H9 (cell line): ENCODE data around the gene ENOSF1. TPM values are rescaled to one million over a fixed set of nuclear protein-coding genes. Genes with fewer than 3 reads are reported as not detected.

Source experiments
- DNase-seq: peaks from one replicate; pipeline ENCODE4 v3.0.0-alpha.2; 2017
- H2AFZ ChIP-seq: one replicate; pipeline ENCODE4 v1.6.1; 2013; ENCODE audit warnings: mild to moderate bottlenecking, low read length, control low read depth, moderate library complexity
- H2AK5ac ChIP-seq: 2 replicates; pipeline ENCODE4 v1.6.1; 2013; ENCODE audit warnings: low read length, control low read depth, mixed read lengths; ENCODE audit not compliant: insufficient read length
- H2BK120ac ChIP-seq: one replicate; pipeline ENCODE4 v1.6.1; 2013; ENCODE audit warnings: low read depth, mild to moderate bottlenecking, low read length, control low read depth, inconsistent platforms; ENCODE audit not compliant: poor library complexity, severe bottlenecking
- H2BK12ac ChIP-seq: 2 replicates; pipeline ENCODE4 v1.6.1; 2013; ENCODE audit warnings: low read length, control low read depth, mixed read lengths, low read depth; ENCODE audit not compliant: insufficient read length
- H2BK15ac ChIP-seq: 2 replicates; pipeline ENCODE4 v1.6.1; 2013; ENCODE audit warnings: low read depth, low read length, control low read depth
- H2BK20ac ChIP-seq: one replicate; pipeline ENCODE4 v1.6.1; 2013; ENCODE audit warnings: low read depth, mild to moderate bottlenecking, low read length, control low read depth, inconsistent platforms; ENCODE audit not compliant: poor library complexity, severe bottlenecking
- H2BK5ac ChIP-seq: 2 replicates; pipeline ENCODE4 v1.6.1; 2013; ENCODE audit warnings: low read length, control low read depth, mixed read lengths; ENCODE audit not compliant: insufficient read length
- H3K14ac ChIP-seq: 2 replicates; pipeline ENCODE4 v1.6.1; 2013; ENCODE audit warnings: low read length, control low read depth; ENCODE audit not compliant: insufficient read depth
- H3K18ac ChIP-seq: 2 replicates; pipeline ENCODE4 v1.6.1; 2013; ENCODE audit warnings: low read depth, mild to moderate bottlenecking, mixed read lengths, low read length, control low read depth; ENCODE audit not compliant: insufficient read length
- H3K23ac ChIP-seq: 2 replicates; pipeline ENCODE4 v1.6.1; 2013; ENCODE audit warnings: low read length, control low read depth, mixed read lengths, low read depth; ENCODE audit not compliant: insufficient read length
- H3K23me2 ChIP-seq: 2 replicates; pipeline ENCODE4 v1.6.1; 2013; ENCODE audit warnings: low read depth, mild to moderate bottlenecking, mixed read lengths, low read length, control low read depth; ENCODE audit not compliant: insufficient read length, poor library complexity, severe bottlenecking
- H3K27ac ChIP-seq: 2 replicates; pipeline ENCODE4 v1.5.1; 2013; ENCODE audit warnings: low read length, control low read depth, mixed read lengths, low read depth; ENCODE audit not compliant: insufficient read length
- H3K27me3 ChIP-seq: 2 replicates; pipeline ENCODE4 v1.6.1; 2013; ENCODE audit warnings: low read length, control low read depth, inconsistent platforms; ENCODE audit not compliant: insufficient read depth
- H3K4ac ChIP-seq: 2 replicates; pipeline ENCODE4 v1.6.1; 2013; ENCODE audit warnings: low read depth, mild to moderate bottlenecking, control low read depth, inconsistent platforms, low read length, moderate library complexity
- H3K4me1 ChIP-seq: 2 replicates; pipeline ENCODE4 v1.6.1; 2013; ENCODE audit warnings: low read length, control low read depth, inconsistent platforms; ENCODE audit not compliant: insufficient read depth
- H3K4me2 ChIP-seq: 2 replicates; pipeline ENCODE4 v1.6.1; 2013; ENCODE audit warnings: low read length, control low read depth, mixed read lengths; ENCODE audit not compliant: insufficient read length, insufficient read depth
- H3K56ac ChIP-seq: 2 replicates; pipeline ENCODE4 v1.6.1; 2013; ENCODE audit warnings: low read depth, mild to moderate bottlenecking, mixed read lengths, low read length, control low read depth; ENCODE audit not compliant: insufficient read length
- H3K79me1 ChIP-seq: 2 replicates; pipeline ENCODE4 v1.6.1; 2013; ENCODE audit warnings: low read depth, mild to moderate bottlenecking, moderate library complexity, low read length, control low read depth, inconsistent platforms; ENCODE audit not compliant: insufficient read depth, poor library complexity, severe bottlenecking
- H3K79me2 ChIP-seq: 2 replicates; pipeline ENCODE4 v1.6.1; 2013; ENCODE audit warnings: low read length, control low read depth, inconsistent platforms; ENCODE audit not compliant: insufficient read depth
- H3K9ac ChIP-seq: 2 replicates; pipeline ENCODE4 v1.6.1; 2013; ENCODE audit warnings: low read length, control low read depth, mixed read lengths; ENCODE audit not compliant: insufficient read length; ENCODE audit errors: extremely low read depth
- H3K9me3 ChIP-seq: one replicate; pipeline ENCODE4 v1.6.1; 2013; ENCODE audit warnings: low read depth, low read length, inconsistent platforms; ENCODE audit not compliant: control insufficient read depth
- H3T11ph ChIP-seq: one replicate; pipeline ENCODE4 v1.6.1; 2013; ENCODE audit warnings: mild to moderate bottlenecking, low read length, control low read depth, inconsistent platforms
- H4K20me1 ChIP-seq: one replicate; pipeline ENCODE4 v1.6.1; 2013; ENCODE audit not compliant: control insufficient read depth, insufficient read length, insufficient read depth
- H4K5ac ChIP-seq: 2 replicates; pipeline ENCODE4 v1.6.1; 2013; ENCODE audit warnings: low read depth, mild to moderate bottlenecking, mixed read lengths, low read length, control low read depth; ENCODE audit not compliant: insufficient read length
- H4K8ac ChIP-seq: replicated peaks from 2 replicates; pipeline ENCODE4 v1.6.1; 2013; ENCODE audit warnings: low read length, control low read depth, mixed read lengths, low read depth; ENCODE audit not compliant: insufficient read length
- H4K91ac ChIP-seq: 2 replicates; pipeline ENCODE4 v1.6.1; 2013; ENCODE audit warnings: low read depth, mild to moderate bottlenecking, moderate library complexity, mixed read lengths, low read length, control low read depth; ENCODE audit not compliant: insufficient read length
- H3K27ac Mint-ChIP-seq, 3 experiments: 2 replicates in 2 of 3; 3 replicates in 1 of 3; pipeline ENCODE4 v1.8.0; 2020 to 2021; ENCODE audit warnings: mixed read lengths in 3 of 3, mild to moderate bottlenecking in 1 of 3, moderate library complexity in 1 of 3
- H3K27me3 Mint-ChIP-seq: 2 replicates; pipeline ENCODE4 v1.8.0; 2021; ENCODE audit warnings: low read depth, mild to moderate bottlenecking, moderate library complexity, mixed read lengths
- H3K36me3 Mint-ChIP-seq, 3 experiments: 2 replicates in 2 of 3; 3 replicates in 1 of 3; pipeline ENCODE4 v1.8.0; 2020 to 2021; ENCODE audit warnings: low read depth in 3 of 3, mixed read lengths in 3 of 3; ENCODE audit not compliant: insufficient read depth in 1 of 3
- H3K4me1 Mint-ChIP-seq, 2 experiments: 2 replicates each; pipeline ENCODE4 v1.8.0; 2020; ENCODE audit warnings: mixed read lengths in 2 of 2
- H3K4me3 Mint-ChIP-seq, 2 experiments: 2 replicates in 1 of 2; 3 replicates in 1 of 2; pipeline ENCODE4 v1.8.0; 2020 to 2021; ENCODE audit warnings: mild to moderate bottlenecking in 2 of 2, mixed read lengths in 2 of 2, moderate library complexity in 1 of 2
- H3K9me3 Mint-ChIP-seq, 2 experiments: 2 replicates in 1 of 2; 3 replicates in 1 of 2; pipeline ENCODE4 v1.8.0; 2020; ENCODE audit warnings: mild to moderate bottlenecking in 2 of 2, mixed read lengths in 2 of 2, moderate library complexity in 1 of 2
- CTCF ChIP-seq: fragments of 200-600 bp; sonication (generic); conservative IDR thresholded peaks from 3 replicates; pipeline ENCODE4 v1.8.0; 2021; ENCODE audit warnings: antibody characterized with exemption, mild to moderate bottlenecking
- WGBS: extraction: QIAGEN DNeasy Blood & Tissue Kit; methylation state at CpG from one replicate; pipeline ENCODE4 v1.1.7; 2013; ENCODE audit warnings: missing lambda C conversion rate, low lambda C conversion rate, mixed read lengths; ENCODE audit not compliant: insufficient read length; ENCODE audit errors: extremely low coverage; 5-methylcytosine and 5-hydroxymethylcytosine counted together
- total RNA-seq: library from RNA; stranded (reverse); gene quantifications from 2 replicates; pipeline ENCODE4 v1.2.1, GENCODE V29; 2021

Gene ENOSF1
- total RNA-seq, 1 experiment from 2014 or later, result 40.3 TPM

GRCh38 chr18:710418-711300 is 1.8 kb downstream of the ENOSF1 start:
- H3K4me1 Mint-ChIP-seq, result peaks cover 6 to 7% of the 10 kb centered on the region in 2 experiments

More at GRCh38 chr18:710418-711300, 1.8 kb downstream of the ENOSF1 start:
- Histone ChIP-seq H4K20me1 (no peaks in the 10 kb centered on the region), H3K79me2 (no peaks in the 10 kb centered on the region), H3K9me3 (no peaks in the 10 kb centered on the region), H3K14ac (no peak overlapping the region), H3K23ac (no peak overlapping the region), H3K4me1 (0 out of 2 replicates have a peak, but pooled peaks cover 2% of the 10 kb centered on the region), H2BK15ac (no peak overlapping the region), H2BK5ac (no peak overlapping the region), H2AFZ (no peak overlapping the region), H2BK120ac (no peak overlapping the region), H3K27me3 (no peaks in the 10 kb centered on the region), H3K27ac (no peak overlapping the region), H3K4me2 (peak overlapping the region; percentile 81), H4K91ac (no peak overlapping the region), H3K56ac (no peak overlapping the region), H3K4ac (no peak overlapping the region), H3K18ac (no peak overlapping the region), H3T11ph (no peak overlapping the region), H3K79me1 (peaks cover 3% of the 10 kb centered on the region), H2BK12ac (no peak overlapping the region), H4K5ac (no peak overlapping the region), H2AK5ac (no peak overlapping the region), H3K23me2 (peaks cover 8% of the 10 kb centered on the region), H4K8ac (no peak overlapping the region), H2BK20ac (no peak overlapping the region), H3K9ac (no peak overlapping the region)
- DNase-seq, result no peak
- no CpG with 5 or more reads among the region's 3 CpGs for WGBS
- Mint-ChIP-seq H3K9me3 (peaks cover 3 to 7% of the 10 kb centered on the region in 2 experiments; a peak in 3 of 5 replicates), H3K27ac (no peak overlapping the region), H3K36me3 (peaks cover 4 to 35% (median 18%) of the 10 kb centered on the region in 3 experiments; a peak in 5 of 7 replicates), H3K4me3 (peak overlapping the region; percentile 77 to 80), H3K27me3 (peaks cover 5% of the 10 kb centered on the region)
- no peak for TF ChIP-seq CTCF
